Mammary epithelial cell (primary cell): Measurements from ENCODE around the gene CDX1.

Experiments
- CTCF ChIP-seq, 2 donors: IDR thresholded peaks in 1 of 2; conservative IDR thresholded peaks in 1 of 2; 2 replicates each; pipeline ENCODE4 v1.5.1; 2011 to 2012; ENCODE audit warnings: inconsistent platforms in 2 of 2, low read length in 2 of 2, mild to moderate bottlenecking in 2 of 2, control low read depth in 1 of 2, low read depth in 1 of 2; ENCODE audit not compliant: insufficient read depth in 1 of 2; ENCODE audit errors: extremely low read depth in 1 of 2
- EZH2 ChIP-seq: IDR thresholded peaks from 2 replicates; pipeline ENCODE4 v1.6.1; 2012; ENCODE audit warnings: low read length, inconsistent platforms, borderline replicate concordance

GRCh38 chr5:150143350-150144245 lies 23.0 kb upstream of the CDX1 start:
- TF ChIP-seq CTCF (conservative IDR thresholded peaks at IDR 0.05 in 1 of 2, IDR thresholded peaks at IDR 0.05 in 1 of 2; ENCODE audit: extremely low read depth in 1 of 2, insufficient read depth in 1 of 2, low read depth in 1 of 2, low read length in 2 of 2) (no peak), EZH2 (no peak)
